ENCODE measurements around the gene NECAB2. TPM values are rescaled to one million over a fixed set of nuclear protein-coding genes. Genes with fewer than 3 reads are reported as not detected.

The NECAB2 gene
- total RNA-seq, 1 experiment from 2014 or later: 0.55 TPM

DNA sequence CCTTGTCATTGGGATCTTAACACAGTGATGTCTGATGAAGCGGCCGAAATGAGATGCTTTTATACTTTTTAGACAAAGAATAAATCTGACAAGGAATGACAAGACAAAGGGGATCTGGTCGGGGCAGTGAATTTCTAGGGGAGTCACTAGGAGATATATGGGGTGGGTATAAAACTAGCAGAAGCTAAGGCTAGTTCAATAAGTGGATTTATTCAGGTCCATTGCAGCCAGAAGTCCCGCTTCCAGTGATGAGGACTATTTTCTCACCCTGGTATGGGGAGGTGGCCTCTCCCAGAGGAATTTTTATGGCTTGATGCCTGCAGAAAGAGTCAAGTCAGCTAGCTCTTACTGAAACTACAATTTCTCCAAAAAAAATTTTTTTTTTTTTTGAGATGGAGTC is 50.7 kb downstream of the NECAB2 start:
- DNase-seq: no peak
- no peak overlapping the region for H3K4me3 ChIP-seq (ENCODE audit: insufficient read depth, low read depth, low read length)
- no peaks in the 10 kb centered on the region for H3K36me3 ChIP-seq (replicated peaks; ENCODE audit: control insufficient read depth, insufficient read depth, low read length)
- H3K27me3 ChIP-seq (ENCODE audit: control insufficient read depth, insufficient read depth, low read length): no peaks in the 10 kb centered on the region

DNA sequence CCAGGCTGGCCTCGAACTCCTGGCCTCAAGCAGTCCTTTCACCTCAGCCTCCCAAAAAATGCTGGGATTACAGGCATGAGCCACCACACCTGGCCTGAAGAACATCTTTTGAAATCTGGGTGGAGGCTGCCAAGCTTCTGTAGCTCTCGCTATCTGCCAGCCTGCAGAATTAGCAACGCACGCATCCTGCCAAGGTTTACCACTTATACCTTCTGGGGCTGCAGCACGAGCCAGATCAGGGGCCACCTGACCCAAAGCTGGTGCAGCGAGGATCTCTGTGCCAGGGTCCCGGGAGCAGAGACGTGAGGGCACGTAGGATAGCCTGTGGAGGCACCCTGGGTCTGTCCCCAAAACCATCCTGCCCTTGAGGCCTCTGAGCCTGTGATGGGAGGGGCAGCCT is 52.3 kb downstream of the NECAB2 start:
- Histone ChIP-seq H3K27me3 (ENCODE audit: control insufficient read depth, insufficient read depth, low read length) (no peaks in the 10 kb centered on the region), H3K36me3 (replicated peaks; ENCODE audit: control insufficient read depth, insufficient read depth, low read length) (no peaks in the 10 kb centered on the region), H3K4me3 (ENCODE audit: insufficient read depth, low read depth, low read length) (no peak overlapping the region)
- no peak for DNase-seq

DNA sequence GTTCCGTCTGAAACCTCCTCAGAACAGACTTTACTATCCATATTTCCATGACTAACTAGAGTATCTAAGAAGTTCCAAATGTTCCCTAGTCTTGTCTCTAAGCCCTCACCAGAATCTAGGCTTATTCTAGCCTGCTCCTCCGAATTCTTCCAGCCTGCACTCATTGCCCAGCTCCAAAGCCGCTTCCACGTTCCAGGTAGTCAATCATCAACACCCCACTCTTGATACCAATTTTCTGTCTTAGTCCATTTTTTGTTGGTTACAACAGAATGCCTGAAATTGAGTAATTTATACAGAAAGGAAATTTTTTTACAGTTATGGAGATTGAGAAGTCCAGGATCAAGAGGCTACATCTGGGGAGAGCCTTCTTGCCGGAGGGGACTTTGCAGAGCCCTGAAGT is 53.4 kb downstream of the NECAB2 start:
- no peaks in the 10 kb centered on the region for H3K27me3 ChIP-seq (ENCODE audit: control insufficient read depth, insufficient read depth, low read length)
- H3K36me3 ChIP-seq (replicated peaks; ENCODE audit: control insufficient read depth, insufficient read depth, low read length): no peaks in the 10 kb centered on the region
- H3K4me3 ChIP-seq (ENCODE audit: insufficient read depth, low read depth, low read length): no peak overlapping the region
- no peak for DNase-seq

DNA sequence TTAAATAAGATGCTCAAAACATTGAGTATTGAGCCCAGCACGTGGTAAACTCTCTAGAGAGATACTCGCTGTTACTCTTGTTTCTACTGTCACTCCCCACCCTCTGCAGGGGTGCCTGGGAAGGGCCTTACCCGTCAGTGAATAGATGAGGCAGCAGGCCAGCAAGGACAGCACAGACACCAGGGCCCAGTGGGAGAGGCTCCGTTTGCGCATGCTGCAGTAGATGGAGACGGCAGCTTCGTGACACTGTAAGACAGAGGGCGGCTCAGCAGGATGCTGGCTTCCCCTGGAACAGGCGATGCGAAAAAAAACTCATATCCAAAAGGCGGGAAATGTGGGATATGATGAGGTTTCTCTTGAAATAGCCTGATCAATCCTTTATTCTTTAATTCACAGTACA is 54.6 kb downstream of the NECAB2 start:
- Histone ChIP-seq H3K4me3 (ENCODE audit: insufficient read depth, low read depth, low read length) (no peak overlapping the region), H3K36me3 (replicated peaks; ENCODE audit: control insufficient read depth, insufficient read depth, low read length) (no peaks in the 10 kb centered on the region)

DNA sequence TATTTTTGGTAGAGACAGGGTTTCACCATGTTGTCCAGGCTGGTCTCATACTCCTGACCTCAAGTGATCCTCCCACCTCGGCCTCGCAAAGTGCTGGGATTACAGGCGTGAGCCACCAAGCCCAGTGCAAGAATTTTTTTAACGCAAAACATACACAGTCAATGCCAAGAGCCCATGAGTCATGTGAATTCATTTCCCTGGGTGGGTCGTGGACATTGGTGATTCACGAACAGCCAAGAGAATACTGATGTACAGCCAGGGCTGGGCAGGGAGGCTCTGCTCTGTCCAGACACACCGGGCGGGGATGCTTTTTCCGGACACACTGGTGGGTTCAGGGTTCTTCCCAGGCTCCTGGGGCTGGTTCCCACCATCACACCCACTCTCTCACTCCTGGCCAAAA is 56.8 kb downstream of the NECAB2 start:
- DNase-seq: no peak
- no peak overlapping the region for H3K4me3 ChIP-seq (ENCODE audit: insufficient read depth, low read depth, low read length)
- no peaks in the 10 kb centered on the region for H3K27me3 ChIP-seq (ENCODE audit: control insufficient read depth, insufficient read depth, low read length)
- no peaks in the 10 kb centered on the region for H3K36me3 ChIP-seq (replicated peaks; ENCODE audit: control insufficient read depth, insufficient read depth, low read length)

More for the DNA sequence above, 54.6 kb downstream of the NECAB2 start:
- no peaks in the 10 kb centered on the region for H3K27me3 ChIP-seq (ENCODE audit: control insufficient read depth, insufficient read depth, low read length)
- peak; percentile 45 for DNase-seq

DNA sequence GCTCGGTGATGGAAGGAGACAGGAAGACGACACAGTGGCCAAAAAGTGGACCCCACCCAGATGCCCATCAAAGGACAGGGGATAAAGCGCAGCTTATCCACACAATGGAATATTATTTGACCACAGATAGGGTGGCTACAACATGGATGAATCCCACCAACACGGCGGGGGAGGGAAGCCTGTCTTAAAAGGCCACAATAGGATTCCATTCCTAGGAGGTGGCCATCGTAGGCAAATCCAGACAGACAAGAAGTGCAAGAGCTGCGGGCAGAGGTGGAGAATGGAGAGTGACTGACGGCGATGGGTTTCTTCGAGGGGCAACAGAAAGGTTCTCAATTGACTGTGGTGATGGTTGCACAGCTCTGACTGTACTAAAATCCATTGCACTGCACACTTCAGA is 58.6 kb downstream of the NECAB2 start:
- H3K36me3 ChIP-seq (replicated peaks; ENCODE audit: control insufficient read depth, insufficient read depth, low read length): no peaks in the 10 kb centered on the region
- no peak overlapping the region for H3K4me3 ChIP-seq (ENCODE audit: insufficient read depth, low read depth, low read length)
- no peak for DNase-seq
- no peaks in the 10 kb centered on the region for H3K27me3 ChIP-seq (ENCODE audit: control insufficient read depth, insufficient read depth, low read length)

DNA sequence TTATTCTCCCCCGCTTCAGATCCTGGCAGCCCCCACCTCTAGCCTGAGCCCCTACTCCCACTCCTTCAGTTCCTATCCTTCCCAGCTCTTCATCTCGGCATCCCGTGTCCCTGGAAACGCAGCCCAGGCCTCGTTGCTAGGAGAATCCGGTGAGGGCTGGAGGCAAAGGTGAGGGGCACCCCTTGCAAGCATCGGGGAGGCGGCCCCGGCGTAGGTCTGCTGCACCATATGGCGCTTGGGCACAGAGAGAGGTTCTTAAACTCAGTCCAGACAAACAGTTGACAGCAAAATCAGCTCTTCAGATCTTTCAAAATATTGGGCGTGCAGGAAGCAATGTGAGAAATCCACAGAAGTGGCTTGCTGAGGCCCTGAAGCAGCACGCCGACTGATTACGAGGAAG is 59.6 kb downstream of the NECAB2 start:
- H3K36me3 ChIP-seq (replicated peaks; ENCODE audit: control insufficient read depth, insufficient read depth, low read length): no peaks in the 10 kb centered on the region
- no peak overlapping the region for H3K4me3 ChIP-seq (ENCODE audit: insufficient read depth, low read depth, low read length)
- DNase-seq: peak; percentile 56
- no peaks in the 10 kb centered on the region for H3K27me3 ChIP-seq (ENCODE audit: control insufficient read depth, insufficient read depth, low read length)

DNA sequence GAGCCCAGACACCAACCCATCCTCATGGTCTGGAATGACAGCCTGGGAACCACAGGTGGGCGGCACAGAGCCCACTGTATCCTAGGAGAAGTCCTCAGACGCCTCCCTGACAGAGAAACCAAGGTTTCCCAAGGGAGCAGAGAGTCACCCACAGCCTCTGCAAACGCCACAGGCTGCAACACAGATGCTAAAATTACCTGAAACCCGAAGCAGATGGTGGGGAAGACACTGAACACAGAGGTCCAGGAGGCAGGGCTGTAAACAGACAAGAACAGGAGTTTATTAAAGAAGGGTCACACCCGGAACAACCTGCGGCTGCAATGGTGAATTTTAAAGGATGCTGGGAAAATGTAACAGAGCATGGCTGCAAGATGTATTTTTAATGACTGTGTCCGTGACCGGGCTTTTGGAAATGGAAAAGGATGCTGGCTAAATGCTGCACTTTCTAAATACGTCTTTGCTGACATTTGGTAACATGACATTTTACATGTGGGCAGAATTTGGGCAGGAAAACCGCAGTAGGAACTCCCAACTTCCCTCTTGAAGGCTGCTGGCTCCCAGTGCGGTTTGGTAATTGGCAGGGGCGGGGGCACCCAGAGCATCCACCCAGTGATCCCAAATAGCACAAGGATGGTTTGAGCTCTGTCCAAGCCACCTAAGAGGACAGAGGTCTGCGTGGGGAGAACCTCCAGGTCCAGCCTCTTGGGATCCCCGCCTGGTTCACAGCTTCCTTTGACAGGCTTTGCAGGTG is 61.4 kb downstream of the NECAB2 start:
- DNase-seq: peak; percentile 43
- no peaks in the 10 kb centered on the region for H3K36me3 ChIP-seq (replicated peaks; ENCODE audit: control insufficient read depth, insufficient read depth, low read length)
- H3K27me3 ChIP-seq (ENCODE audit: control insufficient read depth, insufficient read depth, low read length): no peaks in the 10 kb centered on the region
- H3K4me3 ChIP-seq (ENCODE audit: insufficient read depth, low read depth, low read length): no peak overlapping the region

DNA sequence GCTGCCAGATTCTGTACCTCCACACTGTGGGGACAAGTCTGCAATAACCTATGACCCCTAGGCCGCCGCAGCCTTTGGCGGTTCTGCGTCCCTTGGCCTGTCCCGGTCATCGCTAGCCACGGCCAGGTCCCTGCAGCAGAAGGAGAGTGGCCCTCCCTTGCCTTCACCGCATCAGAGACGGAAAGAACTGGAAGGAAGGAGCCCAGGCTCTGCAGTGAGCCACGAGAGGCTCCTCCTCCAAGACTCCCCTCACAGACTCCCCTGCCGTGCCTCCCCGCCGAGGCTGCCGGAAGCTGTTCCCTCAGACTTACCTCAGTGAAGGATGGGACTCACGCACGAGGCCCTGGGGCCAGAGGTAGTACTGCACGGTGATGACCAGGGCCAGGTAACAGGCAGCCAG is 63.5 kb downstream of the NECAB2 start:
- H3K4me3 ChIP-seq (ENCODE audit: insufficient read depth, low read depth, low read length): no peak overlapping the region
- DNase-seq: peak; percentile 59
- H3K27me3 ChIP-seq (ENCODE audit: control insufficient read depth, insufficient read depth, low read length): no peaks in the 10 kb centered on the region
- H3K36me3 ChIP-seq (replicated peaks; ENCODE audit: control insufficient read depth, insufficient read depth, low read length): no peaks in the 10 kb centered on the region

DNA sequence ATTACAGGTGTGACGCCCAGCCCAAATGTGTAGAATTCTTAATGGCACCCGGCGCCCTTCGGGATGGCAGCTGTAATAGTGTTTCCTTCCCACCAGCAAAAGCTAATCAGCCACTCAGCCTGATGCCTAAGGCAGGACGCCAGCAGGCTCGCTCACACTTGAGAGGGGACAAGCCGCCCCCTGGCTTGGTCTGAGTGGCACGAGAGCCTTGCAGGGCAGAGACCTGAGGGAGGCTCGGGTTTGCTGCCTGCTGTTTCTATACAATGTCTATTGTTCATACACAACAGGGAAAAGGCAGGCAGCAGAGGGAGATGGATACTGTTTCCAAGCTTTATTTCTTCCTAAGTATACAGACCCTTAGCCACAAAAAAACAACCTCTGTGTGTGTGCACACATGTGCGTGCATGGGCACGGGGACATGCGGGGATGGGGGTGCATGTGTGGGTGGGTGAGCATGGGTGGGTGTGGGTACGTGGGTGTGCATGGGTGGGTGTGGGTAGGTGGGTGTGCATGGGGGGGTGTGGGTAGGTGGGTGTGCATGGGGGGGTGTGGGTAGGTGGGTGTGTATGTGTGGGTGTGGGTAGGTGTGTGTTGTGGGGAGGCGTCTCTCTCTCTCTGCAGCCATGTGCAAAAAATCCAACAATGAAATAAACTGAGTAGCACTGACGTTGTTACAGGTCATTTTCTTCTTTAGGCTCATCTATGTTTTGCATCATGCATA is 64.6 kb downstream of the NECAB2 start:
- no peaks in the 10 kb centered on the region for H3K36me3 ChIP-seq (replicated peaks; ENCODE audit: control insufficient read depth, insufficient read depth, low read length)
- H3K4me3 ChIP-seq (ENCODE audit: insufficient read depth, low read depth, low read length): no peak overlapping the region
- H3K27me3 ChIP-seq (ENCODE audit: control insufficient read depth, insufficient read depth, low read length): no peaks in the 10 kb centered on the region
- DNase-seq: peak; percentile 80

DNA sequence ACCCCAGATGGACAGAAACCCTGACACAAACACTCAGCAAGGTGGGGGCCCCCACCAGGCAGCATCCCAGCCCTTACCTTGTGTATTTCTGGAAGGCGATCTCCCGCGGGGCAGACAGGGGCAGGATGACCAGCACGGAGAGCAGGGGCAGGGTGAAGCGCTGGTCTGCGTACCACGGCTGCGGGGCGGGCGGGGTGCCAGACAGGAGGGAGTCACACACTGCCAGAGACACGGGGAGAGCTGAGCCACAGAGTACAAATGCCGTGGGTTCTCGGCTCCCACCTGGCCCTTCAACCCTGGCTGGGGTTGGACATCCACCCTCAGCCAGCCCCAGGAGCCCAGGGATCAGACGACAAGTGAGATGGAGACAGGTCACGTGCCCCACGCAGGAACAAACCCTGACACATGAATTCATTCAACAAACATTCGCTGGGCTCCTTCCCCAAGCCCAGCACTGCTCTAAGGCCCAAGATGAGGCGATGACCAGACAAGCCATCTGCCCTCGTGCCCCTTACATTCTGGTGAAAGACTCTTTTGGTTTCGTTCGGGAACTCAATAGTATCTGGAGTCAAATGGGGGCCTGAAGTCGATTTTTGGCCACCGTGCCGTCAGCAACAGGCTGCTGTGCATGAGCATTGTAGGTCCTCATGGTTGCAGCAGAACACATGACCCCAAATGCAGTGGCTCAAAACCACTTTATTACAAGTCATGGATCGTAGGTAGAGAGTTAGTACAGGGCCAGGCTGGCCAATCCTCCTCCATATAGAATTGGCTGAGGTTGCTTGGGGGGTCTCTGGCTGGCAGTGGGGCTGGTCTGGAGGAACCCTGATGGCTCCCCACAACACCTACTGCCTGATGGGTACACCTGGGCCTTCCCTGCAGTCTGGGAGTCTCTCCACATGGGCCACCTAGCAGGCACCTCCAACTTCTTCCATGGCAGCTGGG is 65.5 kb downstream of the NECAB2 start:
- H3K4me3 ChIP-seq (ENCODE audit: insufficient read depth, low read depth, low read length): no peak overlapping the region

DNA sequence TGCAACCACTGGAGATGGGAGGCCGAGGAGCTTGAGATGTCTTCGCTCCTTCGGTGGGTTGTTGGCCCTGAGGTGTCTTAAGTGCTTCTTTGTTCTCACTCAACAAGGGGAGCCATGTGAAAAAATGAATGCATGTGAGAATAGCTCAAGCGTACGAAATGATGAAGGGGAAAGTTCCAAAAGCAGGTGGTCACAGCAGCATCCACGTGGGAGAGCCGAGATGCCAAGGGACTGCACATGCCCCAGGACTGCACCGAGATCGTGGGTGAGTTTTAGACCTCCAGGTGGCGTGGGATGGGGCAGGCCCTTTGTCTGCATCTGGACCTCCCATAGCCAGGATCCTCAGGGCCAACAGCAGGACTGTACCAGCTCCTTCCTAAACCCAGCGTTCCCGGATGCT is 66.5 kb downstream of the NECAB2 start:
- DNase-seq: no peak
- Histone ChIP-seq H3K36me3 (replicated peaks; ENCODE audit: control insufficient read depth, insufficient read depth, low read length) (no peaks in the 10 kb centered on the region), H3K27me3 (ENCODE audit: control insufficient read depth, insufficient read depth, low read length) (no peaks in the 10 kb centered on the region), H3K4me3 (ENCODE audit: insufficient read depth, low read depth, low read length) (no peak overlapping the region)

More for the DNA sequence above, 65.5 kb downstream of the NECAB2 start:
- peak; percentile 55 for DNase-seq
- H3K27me3 ChIP-seq (ENCODE audit: control insufficient read depth, insufficient read depth, low read length): no peaks in the 10 kb centered on the region
- H3K36me3 ChIP-seq (replicated peaks; ENCODE audit: control insufficient read depth, insufficient read depth, low read length): no peaks in the 10 kb centered on the region

DNA sequence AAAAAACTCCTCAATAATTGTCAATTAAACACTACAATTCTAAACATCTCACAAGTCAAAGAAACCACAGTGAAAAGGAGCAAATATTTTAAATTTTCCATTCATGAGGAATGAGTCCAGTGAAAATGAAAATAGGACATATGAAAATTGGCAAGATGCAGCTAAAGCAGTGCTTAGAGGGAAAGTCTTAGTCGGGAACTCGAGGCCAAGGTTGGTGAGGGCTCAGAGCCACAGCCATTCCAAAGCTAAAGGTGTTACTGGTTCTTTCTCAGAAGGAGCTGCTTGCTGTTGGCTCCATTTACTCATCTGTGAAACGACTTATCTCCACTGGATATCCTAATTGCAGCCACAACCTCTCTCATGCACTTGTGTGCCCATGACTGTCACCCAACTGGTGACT is 68.1 kb downstream of the NECAB2 start:
- Histone ChIP-seq H3K27me3 (ENCODE audit: control insufficient read depth, insufficient read depth, low read length) (no peaks in the 10 kb centered on the region), H3K4me3 (ENCODE audit: insufficient read depth, low read depth, low read length) (no peak overlapping the region), H3K36me3 (replicated peaks; ENCODE audit: control insufficient read depth, insufficient read depth, low read length) (no peaks in the 10 kb centered on the region)
- no peak for DNase-seq

DNA sequence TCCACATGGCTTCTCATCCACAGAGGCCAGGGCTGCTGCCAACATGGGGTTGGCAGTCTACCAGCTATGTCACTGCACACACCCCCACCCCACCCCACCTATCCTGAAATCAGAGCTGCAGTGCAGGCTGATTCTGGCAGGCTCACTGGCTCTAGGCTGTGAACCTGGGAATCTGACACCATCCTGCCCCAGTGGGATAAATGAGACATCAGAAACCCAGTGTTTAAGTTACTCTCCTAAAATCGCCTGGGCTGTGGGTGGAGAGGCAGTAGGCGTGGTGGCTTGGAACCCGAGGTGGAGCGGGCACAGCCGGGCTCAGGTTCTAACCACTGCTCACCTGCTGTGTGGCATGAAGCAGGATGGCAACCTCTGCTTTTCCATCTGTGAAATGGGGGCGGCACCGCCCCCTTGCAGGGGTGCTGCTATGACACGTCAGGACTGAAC is 69.0 kb downstream of the NECAB2 start:
- DNase-seq: no peak
- Histone ChIP-seq H3K4me3 (ENCODE audit: insufficient read depth, low read depth, low read length) (no peak overlapping the region), H3K27me3 (ENCODE audit: control insufficient read depth, insufficient read depth, low read length) (no peaks in the 10 kb centered on the region), H3K36me3 (replicated peaks; ENCODE audit: control insufficient read depth, insufficient read depth, low read length) (no peaks in the 10 kb centered on the region)

Measured in H7 (cell line).